Bronchial epithelial cell (primary cell): ENCODE data around the gene DENND5B. TPM values are rescaled to one million over a fixed set of nuclear protein-coding genes. Genes with fewer than 3 reads are reported as not detected.
A peak's percentile ranks its signal among the peaks of the same experiment; 100 is the strongest.
"Not testable (repeated sequence)": the region's sequence is repeated elsewhere in the genome, so short reads cannot be mapped to it uniquely, and the experiment has no call there.

ENCODE experiments used
- DNase-seq: peaks from one replicate; pipeline ENCODE4 v3.0.0-alpha.2; 2010; ENCODE audit warnings: low read depth
- FAIRE-seq: peaks from 2 replicates; lab custom pipeline; 2011; peaks lifted over from hg19 to GRCh38; lab: Jason Lieb, UNC
- H3K27me3 ChIP-seq: 2 replicates; pipeline ENCODE4 v1.5.1; 2011; ENCODE audit warnings: low read length; ENCODE audit not compliant: control insufficient read depth, insufficient read depth
- H3K36me3 ChIP-seq: 2 replicates; pipeline ENCODE4 v1.5.1; 2011; ENCODE audit warnings: low read length; ENCODE audit not compliant: control insufficient read depth, insufficient read depth
- H3K4me3 ChIP-seq: 2 replicates; pipeline ENCODE4 v1.5.1; 2011; ENCODE audit warnings: mild to moderate bottlenecking, low read depth, low read length, control low read depth
- total RNA-seq: library from RNA; depleted of rRNA; stranded (reverse); fragments of >200 nt; gene quantifications from 2 replicates; pipeline ENCODE4 v1.2.1, GENCODE V29; 2014
- TF ChIP-seq, protein P1 (sequence below): IDR thresholded peaks from 2 replicates; pipeline ENCODE4 v1.5.1; 2011; ENCODE audit warnings: mild to moderate bottlenecking, moderate library complexity, low read length, control low read depth, inconsistent platforms; ENCODE audit not compliant: insufficient read depth, severe bottlenecking

The DENND5B gene
- total RNA-seq, 1 donor from 2014 or later, result 4.7 TPM

DNA sequence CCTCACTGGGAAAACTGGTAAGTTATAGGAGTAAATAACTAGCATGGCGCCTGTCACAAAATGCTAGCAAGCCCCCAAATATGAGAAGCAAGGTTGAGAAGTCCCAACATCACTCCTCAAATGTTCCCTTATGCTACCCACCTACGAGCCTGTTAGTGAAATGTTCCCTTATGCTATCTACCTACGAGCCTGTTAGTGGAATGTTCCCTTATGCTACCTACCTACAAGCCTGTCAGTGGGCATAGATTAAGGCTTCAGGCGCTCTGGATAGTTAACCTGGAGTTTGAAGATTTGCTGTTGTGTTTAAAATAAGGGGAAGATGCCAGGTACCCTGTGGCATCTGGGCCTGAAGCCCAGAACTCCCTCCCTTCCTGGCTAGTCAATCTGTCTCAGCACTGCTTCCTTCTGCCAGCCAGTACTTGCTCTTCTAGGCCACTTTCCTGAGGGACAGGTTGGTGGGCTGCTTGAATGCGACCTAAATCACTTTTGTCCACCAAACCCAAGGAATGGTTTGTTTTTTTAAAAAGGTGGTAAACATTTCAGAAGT is 197.9 kb downstream of the DENND5B start:
- TF ChIP-seq, protein P1, sequence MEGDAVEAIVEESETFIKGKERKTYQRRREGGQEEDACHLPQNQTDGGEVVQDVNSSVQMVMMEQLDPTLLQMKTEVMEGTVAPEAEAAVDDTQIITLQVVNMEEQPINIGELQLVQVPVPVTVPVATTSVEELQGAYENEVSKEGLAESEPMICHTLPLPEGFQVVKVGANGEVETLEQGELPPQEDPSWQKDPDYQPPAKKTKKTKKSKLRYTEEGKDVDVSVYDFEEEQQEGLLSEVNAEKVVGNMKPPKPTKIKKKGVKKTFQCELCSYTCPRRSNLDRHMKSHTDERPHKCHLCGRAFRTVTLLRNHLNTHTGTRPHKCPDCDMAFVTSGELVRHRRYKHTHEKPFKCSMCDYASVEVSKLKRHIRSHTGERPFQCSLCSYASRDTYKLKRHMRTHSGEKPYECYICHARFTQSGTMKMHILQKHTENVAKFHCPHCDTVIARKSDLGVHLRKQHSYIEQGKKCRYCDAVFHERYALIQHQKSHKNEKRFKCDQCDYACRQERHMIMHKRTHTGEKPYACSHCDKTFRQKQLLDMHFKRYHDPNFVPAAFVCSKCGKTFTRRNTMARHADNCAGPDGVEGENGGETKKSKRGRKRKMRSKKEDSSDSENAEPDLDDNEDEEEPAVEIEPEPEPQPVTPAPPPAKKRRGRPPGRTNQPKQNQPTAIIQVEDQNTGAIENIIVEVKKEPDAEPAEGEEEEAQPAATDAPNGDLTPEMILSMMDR, result no peak
- DNase-seq, result no peak
- no peaks in the 10 kb centered on the region for H3K27me3 ChIP-seq
- no peak for FAIRE-seq
- H3K4me3 ChIP-seq, result no peak overlapping the region
- H3K36me3 ChIP-seq, result no peaks in the 10 kb centered on the region

DNA sequence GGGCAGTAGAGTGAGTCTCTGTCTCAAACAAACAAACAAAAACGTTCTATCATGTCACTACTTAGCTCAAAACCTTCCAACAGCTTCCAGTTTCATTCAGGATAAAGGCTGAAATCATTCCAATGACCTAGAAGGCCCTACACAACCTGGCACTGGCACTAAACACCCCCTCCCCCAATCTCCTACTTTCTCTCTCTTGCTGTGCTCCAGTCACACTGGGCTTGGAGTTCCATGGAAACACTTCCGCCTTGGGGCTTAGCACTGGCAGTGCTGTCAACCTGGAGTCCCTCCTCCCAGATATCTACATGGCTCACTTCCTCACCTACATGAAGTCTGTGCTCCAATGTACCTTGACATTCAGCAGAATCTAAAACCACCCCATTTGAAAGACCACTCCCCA is 199.9 kb downstream of the DENND5B start:
- DNase-seq (no peak), FAIRE-seq (no peak)
- H3K36me3 ChIP-seq, result no peaks in the 10 kb centered on the region
- no peak overlapping the region for H3K4me3 ChIP-seq
- TF ChIP-seq, protein P1, result no peak
- no peaks in the 10 kb centered on the region for H3K27me3 ChIP-seq

DNA sequence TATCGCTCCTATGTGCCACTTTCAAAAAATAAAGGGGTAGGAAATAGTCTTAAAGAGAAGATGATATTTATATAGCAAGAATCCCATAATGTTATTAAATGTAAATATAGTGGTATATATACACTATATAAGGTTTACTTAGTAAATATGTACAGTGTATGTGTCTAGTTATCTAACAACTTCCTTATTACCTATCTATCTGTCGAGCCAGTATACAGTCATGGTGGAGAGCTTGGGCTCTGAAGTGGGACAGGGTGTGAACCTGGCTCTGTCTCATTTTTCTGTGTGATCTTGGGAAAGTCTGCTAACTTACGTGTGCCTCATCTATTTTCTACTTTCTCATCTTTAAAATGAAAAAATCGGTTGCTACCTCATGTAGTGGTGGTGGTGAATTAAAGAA is 202.2 kb downstream of the DENND5B start:
- Histone ChIP-seq H3K27me3 (no peaks in the 10 kb centered on the region), H3K36me3 (no peaks in the 10 kb centered on the region), H3K4me3 (no peak overlapping the region)
- DNase-seq (no peak), FAIRE-seq (no peak)
- TF ChIP-seq, protein P1, result no peak

DNA sequence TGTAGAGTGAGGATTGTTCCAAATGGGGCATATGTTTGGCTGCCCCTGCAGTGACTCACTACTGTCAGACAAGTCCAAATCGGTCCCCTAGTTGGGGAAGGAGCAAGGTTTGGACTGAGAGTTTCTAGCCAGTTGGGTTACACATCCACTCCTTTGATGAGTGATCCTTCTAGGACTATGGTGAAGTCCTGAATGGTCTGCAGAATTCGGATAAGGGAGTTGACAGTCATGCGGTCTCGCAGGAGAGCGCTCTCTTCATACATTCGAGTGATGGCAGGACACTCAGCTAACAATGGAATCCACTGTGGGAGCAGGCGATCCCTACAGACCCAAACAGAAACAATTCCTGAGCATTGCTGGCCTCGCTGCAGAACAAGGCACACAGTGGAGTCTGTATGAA is 203.5 kb downstream of the DENND5B start:
- DNase-seq, result peak; percentile 65

DNA sequence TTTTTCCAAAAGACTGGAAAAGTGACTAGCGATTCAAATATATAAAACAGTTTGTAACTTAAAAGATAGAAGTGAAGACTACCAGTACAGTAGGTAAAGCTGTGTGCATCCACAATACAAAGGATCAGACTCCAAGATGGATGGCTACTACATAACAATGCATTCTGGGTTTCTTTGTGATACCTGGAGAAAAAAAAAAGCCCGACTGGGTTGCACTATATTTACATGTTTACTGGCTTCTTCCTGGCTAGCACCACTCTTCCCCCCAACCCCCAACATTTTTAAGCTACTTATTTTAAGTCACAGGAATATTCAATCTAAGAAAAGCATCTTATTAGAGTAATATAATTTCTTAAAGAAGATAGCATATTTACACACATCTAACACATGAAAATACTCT is 203.9 kb downstream of the DENND5B start:
- no peak for DNase-seq
- Histone ChIP-seq H3K36me3 (no peaks in the 10 kb centered on the region), H3K27me3 (no peaks in the 10 kb centered on the region), H3K4me3 (no peak overlapping the region)
- FAIRE-seq, result no peak
- TF ChIP-seq, protein P1, result no peak

More for the DNA sequence above, 203.5 kb downstream of the DENND5B start:
- no peak overlapping the region for H3K4me3 ChIP-seq
- no peaks in the 10 kb centered on the region for H3K36me3 ChIP-seq
- TF ChIP-seq, protein P1, result no peak
- no peaks in the 10 kb centered on the region for H3K27me3 ChIP-seq
- no peak for FAIRE-seq

DNA sequence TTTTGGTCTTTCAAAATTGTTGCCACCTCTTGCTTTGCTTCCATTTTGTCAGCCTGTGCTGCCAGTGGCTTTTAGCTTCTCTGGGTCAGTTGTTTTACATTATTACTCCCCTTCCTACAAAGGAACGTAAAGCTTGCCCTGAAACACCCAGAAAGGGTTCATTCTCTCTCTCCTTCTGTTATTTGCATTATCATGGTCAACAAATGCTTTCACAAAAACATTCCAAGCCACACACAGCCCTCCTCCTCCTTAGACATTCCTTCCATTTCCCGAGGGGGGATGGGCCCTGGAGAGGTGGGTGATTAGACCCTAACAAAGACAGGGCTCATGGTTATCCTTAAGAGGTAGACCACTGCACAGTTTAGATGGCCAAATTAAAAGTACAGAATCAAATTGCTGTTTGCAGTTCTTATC is 204.6 kb downstream of the DENND5B start:
- DNase-seq (no peak), FAIRE-seq (no peak)
- H3K4me3 ChIP-seq, result no peak overlapping the region
- TF ChIP-seq, protein P1, result no peak
- H3K36me3 ChIP-seq, result no peaks in the 10 kb centered on the region
- H3K27me3 ChIP-seq, result no peaks in the 10 kb centered on the region

DNA sequence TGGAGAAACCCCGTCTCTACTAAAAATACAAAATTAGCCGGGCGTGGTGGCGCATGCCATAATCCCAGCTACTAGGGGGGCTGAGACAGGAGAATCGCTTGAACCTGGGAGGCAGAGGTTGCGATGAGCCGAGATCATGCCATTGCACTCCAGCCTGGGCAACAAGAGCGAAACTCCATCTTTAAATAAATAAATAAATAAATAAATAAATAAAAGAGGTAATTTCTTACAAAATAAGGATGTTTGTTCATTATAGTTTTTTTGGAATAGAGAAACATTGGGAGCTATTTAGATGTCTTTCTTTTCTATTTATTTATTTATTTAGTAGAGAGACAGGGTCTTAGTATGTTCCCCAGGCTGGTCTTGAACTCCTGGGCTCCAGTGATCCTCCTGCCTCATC is 213.7 kb downstream of the DENND5B start:
- not testable (repeated sequence) for FAIRE-seq, H3K27me3 ChIP-seq, H3K4me3 ChIP-seq, H3K36me3 ChIP-seq, DNase-seq

DNA sequence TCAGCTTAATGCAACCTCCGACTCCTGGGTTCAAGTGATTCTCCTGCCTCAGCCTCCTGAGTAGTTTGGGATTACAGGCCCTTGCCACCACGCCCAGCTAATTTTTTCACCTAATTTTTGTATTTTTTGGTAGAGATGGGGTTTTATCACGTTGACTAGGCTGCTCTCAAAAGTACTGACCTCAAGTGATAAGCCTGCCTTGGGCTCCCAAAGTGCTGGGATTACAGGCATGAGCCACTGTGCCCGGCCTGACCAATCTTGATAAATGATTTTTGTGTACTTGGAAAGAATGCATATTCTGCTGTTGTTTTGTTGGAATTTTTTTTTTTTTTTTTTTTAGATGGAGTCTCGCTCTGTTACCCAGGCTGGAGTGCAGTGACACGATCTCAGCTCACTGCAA is 215.5 kb downstream of the DENND5B start:
- H3K27me3 ChIP-seq, H3K4me3 ChIP-seq, DNase-seq, H3K36me3 ChIP-seq, FAIRE-seq: not testable (repeated sequence)
